NCI-H1436 (cell line): ENCODE results near the gene EPHB1.

Experiments
- DNase-seq: peaks from one replicate; lab custom pipeline; 2025; lab: John Stamatoyannopoulos, UW

Gene EPHB1

DNA sequence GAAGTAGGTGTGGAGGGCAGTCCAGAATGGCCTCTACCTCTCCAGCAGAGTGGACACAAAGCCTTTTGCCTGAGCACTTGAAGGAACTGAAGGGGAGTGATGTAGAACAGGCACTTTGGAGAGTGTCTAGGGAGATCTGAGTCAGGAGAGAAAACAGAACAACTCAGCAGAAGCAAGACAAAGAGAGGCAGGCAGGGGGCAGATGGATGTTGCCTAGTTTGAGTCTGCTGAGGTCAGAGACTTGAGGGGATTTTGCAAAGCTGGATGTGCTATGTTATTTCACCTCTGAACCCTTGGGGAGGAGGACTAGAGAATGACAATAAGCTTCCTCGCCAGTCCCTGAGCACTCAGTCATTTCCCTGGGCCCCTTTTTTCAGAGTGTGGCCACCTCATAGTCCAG, 366.4 kb downstream of the EPHB1 start:
- no peak for DNase-seq

DNA sequence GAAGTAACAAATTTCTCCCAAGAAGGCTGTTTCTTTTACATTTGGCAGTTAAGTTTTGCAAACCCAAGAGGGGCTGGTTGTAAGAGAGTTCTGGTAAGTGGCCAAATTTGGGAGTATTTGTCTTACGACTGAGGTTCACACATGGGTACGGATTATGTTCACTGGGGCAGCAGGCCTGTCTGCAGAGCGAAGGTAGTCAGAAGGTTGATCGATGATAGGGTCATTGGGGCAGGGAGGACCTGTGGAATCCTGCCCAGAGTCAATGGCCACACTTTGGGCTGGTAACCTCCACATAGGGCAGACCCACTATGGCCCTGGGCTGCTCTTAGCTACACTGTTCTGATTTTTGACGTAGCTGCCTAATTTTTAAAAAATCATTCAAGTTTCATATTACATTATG, 368.6 kb downstream of the EPHB1 start:
- no peak for DNase-seq

DNA sequence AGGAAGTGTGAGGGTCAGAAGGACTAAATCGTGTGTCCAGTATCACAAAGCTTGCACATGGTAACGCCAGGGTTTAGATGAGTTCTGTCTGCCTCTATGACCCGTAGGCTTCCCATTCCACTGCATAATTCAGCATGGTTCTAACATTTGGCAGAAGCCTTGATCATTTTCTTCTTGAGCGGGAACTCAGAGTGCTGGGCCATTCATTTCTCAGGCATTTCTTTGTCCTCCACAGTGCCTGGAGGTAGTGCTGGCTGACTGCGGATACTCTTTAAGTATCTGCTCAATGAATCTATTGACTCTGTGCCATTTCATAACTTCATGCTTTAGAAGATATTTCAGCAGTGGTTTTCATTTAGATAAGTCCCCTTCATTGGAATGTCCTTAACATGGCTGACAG, 370.2 kb downstream of the EPHB1 start:
- DNase-seq: no peak

DNA sequence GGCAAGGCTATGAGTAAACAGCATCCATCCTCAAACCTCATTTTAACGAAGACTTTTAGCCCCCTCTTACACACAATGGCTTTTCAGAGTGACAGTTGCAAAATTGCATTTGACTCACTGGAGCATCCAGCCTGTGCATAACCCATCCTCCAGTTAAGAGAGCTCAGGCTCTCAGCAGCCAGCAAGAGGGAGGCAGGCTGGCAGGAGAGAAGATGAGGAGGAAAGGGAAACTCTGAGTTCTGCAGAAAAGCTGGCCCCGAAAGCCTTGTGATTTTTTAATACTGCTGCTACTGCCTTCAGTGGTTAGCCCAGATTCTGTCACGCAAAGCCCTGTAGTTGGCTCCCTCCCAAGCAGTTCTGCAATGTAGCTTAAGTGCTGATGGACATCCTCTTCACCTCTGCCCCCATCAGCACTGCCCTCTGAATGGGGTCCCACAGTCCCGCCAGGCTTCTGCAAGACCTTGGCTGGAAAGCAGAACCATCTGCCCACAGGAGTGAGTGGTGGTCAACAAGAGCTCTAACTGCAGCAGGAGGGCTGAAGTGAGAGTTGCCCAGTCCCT, 371.3 kb downstream of the EPHB1 start:
- no peak for DNase-seq

DNA sequence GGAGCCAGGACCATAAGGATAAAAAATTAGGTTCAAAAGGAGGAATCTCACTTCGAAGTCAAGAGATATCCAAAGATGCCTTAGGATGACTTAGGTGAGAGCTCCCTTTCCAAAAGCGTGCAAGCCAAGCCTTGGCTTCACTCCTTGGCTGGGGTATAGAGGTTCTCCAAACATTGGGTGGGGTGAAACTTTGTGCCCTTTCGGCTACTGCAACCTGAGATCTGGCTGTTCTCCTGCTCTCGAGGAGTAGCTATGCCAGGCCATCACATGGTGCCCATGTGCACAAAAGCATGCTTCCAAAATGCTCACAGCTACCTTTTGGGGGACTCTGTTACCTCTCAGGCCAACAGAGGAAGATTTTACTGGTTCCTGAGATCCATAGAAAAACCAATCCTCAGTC, 373.8 kb downstream of the EPHB1 start:
- DNase-seq: no peak

DNA sequence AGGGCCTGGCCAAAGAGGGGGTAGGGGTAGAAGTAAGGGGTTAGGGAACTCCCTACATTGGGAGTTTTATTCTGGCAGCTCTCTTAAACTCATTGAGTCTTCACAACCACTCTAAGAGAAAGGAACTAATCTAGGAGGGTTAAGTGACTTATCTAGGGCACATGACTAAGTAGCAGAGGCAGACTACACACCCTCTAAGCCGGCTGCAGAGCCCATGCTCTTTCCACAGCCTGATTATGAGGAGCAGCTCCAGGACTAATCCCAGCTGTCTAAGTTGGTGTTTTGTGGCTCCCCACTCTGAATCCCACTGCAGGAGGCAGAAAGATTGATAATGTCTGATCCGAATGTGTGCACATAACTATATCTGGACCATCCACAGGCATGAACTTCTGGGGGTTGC, 374.6 kb downstream of the EPHB1 start:
- no peak for DNase-seq

DNA sequence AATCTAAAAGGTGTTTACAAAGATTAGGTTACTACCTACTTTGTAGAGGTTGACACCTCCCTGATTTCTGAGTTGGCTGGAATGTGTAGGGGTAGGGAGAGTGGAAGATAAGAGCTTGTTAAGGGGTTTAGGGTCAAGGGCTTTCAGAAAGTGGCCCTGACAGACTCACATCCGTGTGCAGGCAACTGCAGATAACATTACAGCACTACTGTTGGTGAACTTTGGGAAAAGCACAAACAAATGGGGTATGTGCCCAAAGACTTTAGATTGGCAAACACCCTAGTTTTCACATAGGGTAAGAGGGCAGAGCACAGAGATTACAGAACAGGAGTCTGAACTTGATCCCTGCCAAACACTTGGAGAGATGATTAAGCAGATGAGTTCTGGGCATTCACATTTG, 375.7 kb downstream of the EPHB1 start:
- DNase-seq: no peak

DNA sequence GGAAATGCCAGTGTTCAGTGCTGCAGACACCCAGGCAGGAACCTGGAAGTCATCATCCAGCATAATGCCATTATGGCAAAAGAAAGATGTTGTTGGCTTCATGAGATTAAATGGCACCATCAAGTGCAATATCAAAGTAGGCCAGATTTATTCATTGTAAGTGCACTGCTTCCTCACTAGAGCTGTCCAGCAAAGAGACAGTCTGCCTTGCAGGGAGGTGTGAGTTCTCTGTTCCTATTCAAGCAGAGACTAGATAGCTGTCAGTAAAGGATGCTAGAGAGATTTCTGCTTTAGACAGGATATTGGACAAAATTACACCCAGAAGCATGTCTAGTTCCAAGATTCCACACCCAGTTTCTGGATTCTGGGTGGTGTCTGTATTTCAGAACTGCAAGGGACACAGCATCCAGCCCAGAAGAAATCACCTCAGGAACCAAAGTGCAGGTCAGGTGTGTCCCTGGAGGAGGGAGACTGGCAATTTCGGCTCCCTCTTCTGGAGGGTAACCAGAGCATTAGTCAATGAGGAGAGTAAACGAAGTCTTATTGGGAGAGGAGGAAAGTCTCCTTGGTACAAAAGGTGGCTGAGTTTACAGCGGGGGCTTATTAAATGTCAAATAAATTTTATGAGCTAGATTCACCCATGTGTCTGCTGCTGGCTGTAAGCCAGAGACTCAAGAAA, 377.3 kb downstream of the EPHB1 start:
- DNase-seq: no peak

DNA sequence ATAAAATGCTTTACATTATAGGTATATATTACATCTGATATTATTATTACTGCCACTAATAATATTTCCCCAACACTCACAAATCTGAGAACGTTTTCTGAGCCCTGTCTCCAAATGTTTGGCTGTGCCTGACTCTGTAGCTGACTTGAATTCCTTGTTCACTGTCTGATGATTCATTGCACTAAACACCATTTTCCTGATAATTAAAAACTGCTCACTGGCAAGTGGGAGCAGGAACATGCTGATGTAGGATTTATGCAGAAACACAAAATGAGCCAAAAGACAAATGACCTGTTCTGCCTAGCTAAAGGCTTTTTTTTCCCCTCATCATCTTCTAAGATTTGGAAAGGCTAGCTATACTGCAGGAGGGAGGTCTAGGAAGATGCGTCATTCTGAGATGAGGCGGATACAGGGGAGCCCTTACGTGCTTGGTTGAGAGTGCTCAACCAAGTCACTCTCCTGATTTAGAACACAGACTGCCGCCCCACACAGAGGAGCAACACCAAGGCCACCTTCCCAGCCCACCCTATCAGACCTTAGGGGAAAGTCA, 380.7 kb downstream of the EPHB1 start:
- no peak for DNase-seq

DNA sequence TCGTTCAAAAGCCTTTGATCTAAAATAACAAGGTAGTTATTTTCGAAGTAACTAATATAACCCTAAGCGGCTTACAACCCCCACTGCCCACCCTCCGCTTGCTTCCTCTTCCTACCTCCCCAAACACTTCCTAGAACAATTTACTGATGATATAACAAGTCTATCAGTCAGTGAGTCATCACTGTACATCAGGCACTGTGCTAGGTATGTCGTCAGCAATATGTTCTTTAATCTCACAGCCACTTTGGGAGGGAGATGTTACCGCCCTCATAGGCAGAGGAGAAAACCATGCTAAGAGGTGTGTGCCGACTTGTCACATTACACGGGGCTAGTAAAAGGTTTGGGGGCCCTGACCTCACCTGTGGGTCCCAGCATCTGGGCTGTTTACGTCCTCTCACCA, 381.8 kb downstream of the EPHB1 start:
- DNase-seq: no peak

DNA sequence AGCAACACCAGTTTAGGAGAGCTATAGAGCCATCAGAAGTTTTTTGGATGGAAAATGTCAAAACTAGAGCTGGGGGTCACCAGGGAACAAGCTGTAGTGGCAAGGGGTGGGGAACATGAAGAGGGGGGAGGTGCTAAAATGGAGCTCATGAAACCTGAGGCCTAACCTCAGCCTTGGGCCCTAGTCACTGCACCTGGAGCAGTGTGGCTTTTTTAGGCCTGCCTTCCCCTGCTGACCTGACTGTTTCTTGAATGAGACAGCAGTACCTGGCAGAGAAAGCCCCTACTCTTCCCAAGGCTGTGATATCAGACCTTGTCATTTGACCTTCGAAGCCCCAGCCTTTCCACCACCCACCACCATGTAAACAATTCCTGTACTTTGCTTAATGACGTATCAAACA, 383.5 kb downstream of the EPHB1 start:
- DNase-seq: no peak

DNA sequence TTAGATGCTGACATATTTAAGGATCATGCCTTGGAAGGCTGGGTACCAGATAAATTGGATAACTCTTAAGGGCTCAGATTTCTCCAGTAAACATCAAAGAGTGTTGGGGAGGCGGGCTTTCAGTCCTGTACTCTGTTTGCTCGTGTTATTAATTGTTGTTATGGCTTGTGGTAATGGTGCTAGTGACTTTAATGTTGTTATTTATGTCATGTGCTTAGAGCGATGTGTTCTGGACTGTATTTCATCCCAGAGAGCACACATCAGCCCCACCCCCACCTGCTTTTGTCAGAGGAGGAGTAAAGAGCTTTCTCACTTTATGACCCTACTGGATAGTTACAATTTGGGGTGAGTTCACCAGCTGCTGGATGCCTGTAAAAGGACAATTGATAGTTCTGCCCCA, 386.3 kb downstream of the EPHB1 start:
- no peak for DNase-seq

DNA sequence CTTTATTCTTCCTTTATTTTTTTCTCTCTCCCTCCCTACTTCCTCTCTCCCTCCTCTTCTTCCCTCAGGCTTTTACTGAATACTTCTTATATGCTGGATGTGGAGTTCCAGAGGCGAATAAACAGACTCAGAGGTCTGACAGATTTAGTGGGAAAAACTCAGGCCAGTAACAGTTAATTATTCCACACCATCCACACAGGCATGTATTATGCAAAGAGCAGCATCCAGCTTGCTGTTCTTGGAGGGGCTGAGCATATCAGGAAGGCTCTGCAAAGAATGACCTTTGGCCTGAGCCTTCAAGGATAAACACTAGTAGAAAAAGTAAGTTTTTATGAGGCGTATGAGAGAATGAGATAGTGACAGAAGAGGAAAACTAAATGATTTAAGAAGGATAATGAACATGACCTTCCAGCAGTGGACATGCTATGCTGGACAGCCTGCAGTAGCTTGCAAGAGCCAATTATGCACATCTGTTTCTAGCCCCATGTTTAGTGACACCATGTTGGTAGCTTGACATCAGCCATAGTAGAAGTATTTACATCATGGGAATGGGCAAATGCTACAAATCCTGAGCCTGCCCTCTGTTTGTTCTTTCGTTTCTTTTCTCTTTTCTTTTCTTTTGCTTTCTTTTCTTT, 387.4 kb downstream of the EPHB1 start:
- no peak for DNase-seq

DNA sequence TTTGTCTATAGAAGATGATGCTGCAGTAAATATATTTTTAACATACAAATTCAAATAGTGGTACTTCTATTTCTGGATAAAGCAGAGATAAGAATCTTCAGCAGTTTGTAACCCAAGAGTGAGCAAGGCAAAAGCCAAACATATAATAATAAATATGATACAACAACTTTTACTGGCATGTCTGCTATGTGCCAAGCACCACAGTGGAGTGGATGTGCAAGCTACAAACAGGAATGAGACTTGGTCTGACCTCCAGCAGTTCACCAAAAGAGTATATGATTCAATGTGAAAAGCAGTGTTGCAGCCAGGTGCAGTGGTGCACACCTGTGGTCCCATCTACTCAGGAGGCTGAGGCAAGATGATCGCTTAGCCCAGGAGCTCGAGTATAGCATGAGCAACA, 395.6 kb downstream of the EPHB1 start:
- no peak for DNase-seq

DNA sequence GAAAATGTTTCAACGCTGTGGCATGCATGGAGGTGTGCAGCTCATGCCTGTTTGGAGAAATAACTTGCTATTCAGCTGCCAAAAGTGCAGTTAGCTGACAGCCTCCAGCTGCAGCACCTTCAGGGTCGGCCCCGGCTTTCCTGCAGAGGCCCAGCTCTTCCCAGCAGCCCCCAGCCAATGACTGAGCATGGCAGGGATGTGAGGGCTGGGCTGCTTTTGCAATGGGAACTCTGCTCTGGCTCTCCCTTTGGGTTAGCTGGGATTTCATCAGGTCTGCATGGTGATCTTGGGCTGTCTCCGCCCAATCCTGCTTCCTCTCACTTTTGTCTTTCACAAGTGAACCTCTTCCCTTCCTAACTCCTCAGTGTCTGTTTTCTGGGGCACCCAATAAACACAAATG, 396.6 kb downstream of the EPHB1 start:
- no peak for DNase-seq

DNA sequence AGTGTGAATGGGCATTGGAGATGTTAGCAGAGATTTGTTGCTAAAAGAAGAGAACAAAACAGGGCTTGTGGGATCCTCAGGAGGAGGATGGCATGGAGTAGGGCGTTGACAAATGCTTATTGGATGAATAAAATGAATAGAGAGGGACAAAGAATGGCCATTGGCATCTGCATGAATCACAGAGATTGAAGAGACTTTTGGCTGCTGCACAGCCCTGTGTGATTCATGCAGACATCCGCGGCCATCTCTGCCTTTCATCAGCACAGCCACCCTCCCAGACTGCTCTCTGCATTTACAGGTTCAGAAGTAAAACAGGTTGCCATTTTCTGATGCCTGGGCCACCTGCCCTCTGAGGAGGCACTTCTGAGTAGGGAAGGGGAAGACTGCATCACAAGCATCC, 397.9 kb downstream of the EPHB1 start:
- no peak for DNase-seq

DNA sequence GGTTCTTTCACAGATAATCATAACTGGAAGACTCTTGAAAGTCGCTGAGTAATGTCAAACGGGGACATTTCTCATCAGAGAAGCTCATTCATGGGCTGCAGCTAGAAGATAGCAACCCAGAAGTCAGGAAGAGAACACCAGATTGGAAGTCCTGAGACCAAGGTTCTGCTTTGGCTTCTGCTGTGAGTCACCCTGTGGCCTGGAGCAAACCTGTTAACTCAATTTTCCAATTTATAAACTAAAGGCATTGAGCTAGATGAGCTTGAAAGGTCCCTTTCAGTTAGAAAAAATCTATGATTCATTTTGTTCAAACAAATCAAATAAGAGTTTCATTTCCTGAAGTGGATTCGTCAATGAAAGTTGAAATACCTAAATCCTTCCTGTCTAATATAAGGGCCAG, 402.2 kb downstream of the EPHB1 start:
- DNase-seq: no peak

DNA sequence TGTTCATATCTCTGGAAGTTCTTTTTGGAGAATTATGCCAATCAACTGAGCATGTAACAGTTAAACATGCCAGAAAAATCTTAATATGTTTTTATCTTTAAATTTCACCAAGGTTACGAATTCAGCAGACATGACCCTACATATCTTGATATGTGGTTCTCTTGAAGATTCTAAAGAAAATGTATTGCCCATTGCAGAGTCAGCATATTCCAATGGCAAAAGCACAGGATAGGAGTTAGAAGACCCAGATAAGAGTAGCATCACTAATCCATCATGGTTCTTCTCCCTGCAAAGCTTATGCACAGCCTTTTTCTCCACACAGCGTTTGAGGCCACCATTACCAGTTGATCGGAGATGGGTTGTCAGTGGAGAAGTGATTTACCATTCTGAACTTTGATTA, 402.8 kb downstream of the EPHB1 start:
- DNase-seq: no peak

DNA sequence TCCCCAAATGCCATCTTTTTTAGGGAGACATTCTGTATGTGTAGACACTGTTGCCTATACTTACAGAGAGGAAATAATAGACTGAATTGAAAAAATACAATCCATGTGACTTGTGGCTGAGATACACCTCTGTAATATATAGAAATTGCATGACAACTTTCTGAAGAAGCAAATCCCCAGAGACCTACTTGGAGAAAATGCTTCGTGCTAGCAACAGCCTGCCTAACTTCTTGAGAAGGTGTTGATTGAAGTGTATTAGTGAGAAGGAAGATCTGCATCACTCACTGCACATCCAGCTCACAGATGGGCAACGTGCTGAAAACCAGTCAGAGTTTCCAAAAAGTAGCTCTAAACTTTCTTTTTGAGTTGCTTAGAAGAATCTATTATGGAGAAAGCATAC, 404.1 kb downstream of the EPHB1 start:
- DNase-seq: no peak

DNA sequence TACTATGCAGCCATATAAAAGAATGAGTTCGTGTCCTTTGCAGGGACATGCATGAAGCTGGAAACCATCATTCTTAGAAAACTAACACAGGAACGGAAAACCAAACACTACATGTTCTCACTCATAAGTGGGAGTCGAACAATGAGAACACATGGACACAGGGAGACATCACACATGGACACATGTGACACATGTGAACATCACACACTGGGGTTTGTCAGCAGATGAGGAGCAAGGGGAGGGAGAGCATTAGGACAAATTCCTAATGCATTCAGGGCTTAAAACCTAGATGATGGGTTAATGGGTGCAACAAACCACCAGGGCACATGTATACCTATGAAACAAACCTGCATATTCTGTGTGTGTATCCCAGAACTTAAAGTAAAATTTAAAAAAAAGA, 408.0 kb downstream of the EPHB1 start:
- DNase-seq: no peak

DNA sequence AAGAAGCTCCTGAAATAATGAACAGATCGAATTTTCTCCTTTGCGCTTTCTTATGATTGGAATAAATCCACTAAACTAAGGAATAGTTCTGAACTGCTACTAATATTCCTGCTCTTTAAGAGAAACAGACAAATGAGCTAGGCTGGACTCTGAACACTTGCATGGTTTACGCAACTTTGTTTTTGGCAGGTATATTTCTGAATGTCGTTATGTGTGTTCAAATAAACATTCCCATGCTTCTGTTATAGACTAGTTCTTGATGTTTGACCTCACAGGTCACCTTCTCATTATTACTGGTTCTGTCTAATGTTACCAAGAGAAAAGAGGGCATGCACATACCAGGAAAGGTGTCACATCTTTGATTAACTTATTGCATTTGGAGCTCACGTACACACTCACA, 418.2 kb downstream of the EPHB1 start:
- no peak for DNase-seq

DNA sequence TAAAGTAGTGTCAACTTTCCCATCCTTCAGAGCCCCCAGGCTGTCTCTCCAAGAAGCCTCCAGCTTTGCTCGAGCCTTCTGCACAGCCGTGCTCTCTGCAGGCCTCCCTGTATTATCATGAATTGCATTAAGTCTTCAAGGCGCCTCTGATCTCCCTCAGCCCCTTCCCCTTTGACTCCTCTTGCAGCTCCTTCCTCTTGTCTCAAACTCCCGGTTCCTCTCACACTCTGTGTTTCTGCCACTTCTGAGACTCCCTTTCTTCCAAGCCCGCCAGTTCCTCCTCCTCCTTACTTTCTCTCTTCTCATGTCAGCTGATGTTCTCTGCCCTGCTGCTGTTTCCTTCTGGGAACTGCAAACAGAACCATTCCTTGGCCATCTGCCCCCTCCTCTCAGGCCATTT, 418.8 kb downstream of the EPHB1 start:
- no peak for DNase-seq

DNA sequence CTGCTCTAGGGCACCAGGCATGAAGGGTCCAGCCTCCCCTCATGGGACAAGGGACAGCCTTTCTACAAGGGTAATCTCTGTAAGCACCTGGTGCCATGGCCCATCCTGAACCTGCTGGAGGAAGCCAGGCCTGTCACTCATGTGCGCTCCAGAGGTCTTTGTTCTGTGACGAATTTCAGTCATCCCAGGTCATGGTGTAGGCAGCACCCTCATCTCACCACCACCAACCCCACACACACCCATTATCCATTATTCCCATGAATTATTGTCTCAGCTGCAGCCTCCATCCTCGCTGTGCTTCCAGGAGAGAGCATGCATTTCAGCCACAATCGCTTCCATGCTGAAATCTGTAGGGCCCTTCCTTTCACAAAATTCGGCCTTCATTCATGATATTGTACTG, 419.3 kb downstream of the EPHB1 start:
- DNase-seq: no peak

DNA sequence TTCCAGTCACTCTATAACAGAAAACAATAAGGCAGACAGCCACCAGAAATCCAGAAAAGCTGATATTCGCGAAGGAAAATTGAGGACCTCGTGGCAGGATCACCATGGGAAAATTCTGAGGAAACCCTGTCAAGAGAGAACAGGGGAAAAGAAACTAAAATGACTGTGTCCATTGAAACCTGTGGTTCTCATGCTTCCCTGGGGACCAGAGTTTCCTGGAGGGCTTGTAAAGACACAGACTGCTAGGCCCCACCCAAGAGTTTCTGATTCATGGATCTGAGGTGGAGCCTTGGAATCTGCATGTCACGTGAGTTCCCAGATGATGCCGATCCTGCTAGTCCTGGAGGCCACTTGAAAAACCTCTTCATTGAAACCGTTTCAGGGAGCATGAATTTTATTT, 420.5 kb downstream of the EPHB1 start:
- no peak for DNase-seq
